Measurements from ENCODE around the gene CADPS2.

CADPS2 gene

DNA sequence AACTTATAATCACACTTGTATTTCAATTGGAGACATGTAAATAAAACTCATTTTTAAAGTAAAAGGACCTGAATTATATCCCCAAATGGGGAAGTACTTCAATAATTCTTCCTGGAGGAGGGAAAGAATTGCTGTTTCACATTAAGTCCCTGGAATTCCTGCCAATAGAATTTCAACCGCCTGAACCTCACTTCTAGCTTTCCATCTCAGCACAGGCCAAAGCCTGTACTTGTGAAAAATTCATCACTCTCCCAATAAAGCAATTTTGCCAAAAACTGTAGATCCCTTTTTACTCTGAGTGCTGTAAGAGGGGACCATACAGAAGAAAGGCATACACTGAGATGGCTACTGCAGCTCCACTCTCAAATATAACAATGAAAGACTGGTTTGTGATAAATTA lies 54.8 kb downstream of the CADPS2 start:
- Histone ChIP-seq H3K9ac (ENCODE audit: low read depth, low read length) (no peak overlapping the region), H3K36me3 (ENCODE audit: control insufficient read depth, insufficient read depth, low read length) (no peaks in the 10 kb centered on the region), H3K27me3 (ENCODE audit: control insufficient read depth, insufficient read depth, low read length) (no peaks in the 10 kb centered on the region), H3K4me3 (ENCODE audit: low read depth, low read length) (no peak overlapping the region), H3K4me1 (ENCODE audit: control insufficient read depth, insufficient read depth, low read length) (peaks cover 10% of the 10 kb centered on the region), H3K9me3 (ENCODE audit: control insufficient read depth, insufficient read depth, low read length) (no peaks in the 10 kb centered on the region), H3K27ac (ENCODE audit: low read depth, low read length) (no peak overlapping the region)

- peaks cover 10% of the 10 kb centered on the region for H3K4me1 ChIP-seq (ENCODE audit: control insufficient read depth, insufficient read depth, low read length)
- H3K9me3 ChIP-seq (ENCODE audit: control insufficient read depth, insufficient read depth, low read length): no peaks in the 10 kb centered on the region
- no peak overlapping the region for H3K9ac ChIP-seq (ENCODE audit: low read depth, low read length)
- no peak overlapping the region for H3K27ac ChIP-seq (ENCODE audit: low read depth, low read length)
- no peak overlapping the region for H3K4me3 ChIP-seq (ENCODE audit: low read depth, low read length)
- H3K27me3 ChIP-seq (ENCODE audit: control insufficient read depth, insufficient read depth, low read length): no peaks in the 10 kb centered on the region
- H3K36me3 ChIP-seq (ENCODE audit: control insufficient read depth, insufficient read depth, low read length): no peaks in the 10 kb centered on the region
These were observed 56.3 kb downstream of the CADPS2 start for GRCh38 chr7:122829962-122830361.

DNA sequence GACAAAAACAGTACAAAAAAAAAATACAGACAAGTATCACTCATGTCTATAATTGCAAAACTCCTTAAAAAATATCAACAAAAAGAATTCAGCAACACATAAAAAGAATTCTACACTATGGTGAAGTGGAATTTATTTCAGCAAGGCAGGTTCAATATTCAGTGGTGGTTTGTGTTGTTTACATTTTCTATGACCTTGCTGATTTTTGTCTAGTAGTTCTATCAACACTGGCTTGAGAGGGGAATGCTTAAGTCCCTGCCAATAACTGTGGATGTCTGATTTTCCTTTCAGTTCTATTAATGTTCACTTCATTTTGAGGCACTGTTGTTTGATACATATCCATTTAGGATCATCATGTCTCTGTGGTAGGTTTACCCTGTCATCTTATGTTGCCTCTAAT lies 58.5 kb downstream of the CADPS2 start:
- Histone ChIP-seq H3K4me1 (ENCODE audit: control insufficient read depth, insufficient read depth, low read length) (no peaks in the 10 kb centered on the region), H3K4me3 (ENCODE audit: low read depth, low read length) (no peak overlapping the region), H3K27me3 (ENCODE audit: control insufficient read depth, insufficient read depth, low read length) (no peaks in the 10 kb centered on the region), H3K27ac (ENCODE audit: low read depth, low read length) (no peak overlapping the region), H3K9me3 (ENCODE audit: control insufficient read depth, insufficient read depth, low read length) (no peaks in the 10 kb centered on the region), H3K36me3 (ENCODE audit: control insufficient read depth, insufficient read depth, low read length) (no peaks in the 10 kb centered on the region), H3K9ac (ENCODE audit: low read depth, low read length) (no peak overlapping the region)

DNA sequence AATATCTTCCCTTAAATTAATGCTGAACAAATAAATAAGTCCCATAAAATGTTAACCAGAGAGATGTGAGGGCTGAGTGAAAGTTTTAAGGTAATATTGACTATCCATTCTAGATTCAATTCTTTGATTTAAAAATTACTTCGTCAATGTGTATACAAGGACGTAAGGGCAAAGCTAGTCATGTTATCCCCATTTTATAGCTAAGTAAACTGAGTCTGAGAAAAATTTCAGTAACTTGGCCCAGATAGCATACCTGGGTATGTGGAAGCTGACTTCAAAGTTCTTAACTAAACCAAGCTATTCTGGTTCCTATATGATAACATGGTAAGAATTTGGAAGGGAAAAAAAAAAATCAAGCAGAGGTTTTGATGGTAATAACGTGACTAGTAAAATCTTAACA lies 72.4 kb downstream of the CADPS2 start:
- H3K27me3 ChIP-seq (ENCODE audit: control insufficient read depth, insufficient read depth, low read length): no peaks in the 10 kb centered on the region
- no peaks in the 10 kb centered on the region for H3K4me1 ChIP-seq (ENCODE audit: control insufficient read depth, insufficient read depth, low read length)
- H3K27ac ChIP-seq (ENCODE audit: low read depth, low read length): no peak overlapping the region
- no peaks in the 10 kb centered on the region for H3K9me3 ChIP-seq (ENCODE audit: control insufficient read depth, insufficient read depth, low read length)
- no peak overlapping the region for H3K9ac ChIP-seq (ENCODE audit: low read depth, low read length)
- no peaks in the 10 kb centered on the region for H3K36me3 ChIP-seq (ENCODE audit: control insufficient read depth, insufficient read depth, low read length)
- H3K4me3 ChIP-seq (ENCODE audit: low read depth, low read length): no peak overlapping the region

- H3K4me3 ChIP-seq (ENCODE audit: low read depth, low read length): no peak overlapping the region
- no peak overlapping the region for H3K27ac ChIP-seq (ENCODE audit: low read depth, low read length)
- H3K4me1 ChIP-seq (ENCODE audit: control insufficient read depth, insufficient read depth, low read length): peaks cover 31% of the 10 kb centered on the region
- H3K36me3 ChIP-seq (ENCODE audit: control insufficient read depth, insufficient read depth, low read length): no peaks in the 10 kb centered on the region
- no peaks in the 10 kb centered on the region for H3K27me3 ChIP-seq (ENCODE audit: control insufficient read depth, insufficient read depth, low read length)
- no peak overlapping the region for H3K9ac ChIP-seq (ENCODE audit: low read depth, low read length)
- H3K9me3 ChIP-seq (ENCODE audit: control insufficient read depth, insufficient read depth, low read length): no peaks in the 10 kb centered on the region
These were observed 82.4 kb downstream of the CADPS2 start for GRCh38 chr7:122803851-122804250.

DNA sequence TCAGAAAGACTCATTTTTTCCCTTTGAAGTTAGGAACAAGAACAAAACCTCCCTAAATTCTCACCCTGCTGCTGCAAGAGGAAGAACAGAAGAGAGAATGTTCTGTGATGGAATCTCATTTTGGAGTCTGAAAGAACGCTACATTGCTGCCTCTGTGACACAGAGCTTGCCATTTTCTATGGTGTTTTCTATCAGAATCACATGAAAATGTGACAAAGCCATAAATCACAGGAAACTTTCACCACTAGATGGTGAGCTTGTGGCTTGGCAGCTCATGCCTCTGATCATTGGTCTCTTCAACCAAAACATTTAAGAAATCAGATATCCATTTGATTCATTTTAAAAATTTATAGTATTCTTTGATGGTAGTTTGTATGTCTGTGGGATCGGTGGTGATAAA lies 82.9 kb downstream of the CADPS2 start:
- no peaks in the 10 kb centered on the region for H3K36me3 ChIP-seq (ENCODE audit: control insufficient read depth, insufficient read depth, low read length)
- peaks cover 31% of the 10 kb centered on the region for H3K4me1 ChIP-seq (ENCODE audit: control insufficient read depth, insufficient read depth, low read length)
- H3K27ac ChIP-seq (ENCODE audit: low read depth, low read length): peak overlapping the region; percentile 50
- no peaks in the 10 kb centered on the region for H3K9me3 ChIP-seq (ENCODE audit: control insufficient read depth, insufficient read depth, low read length)
- H3K27me3 ChIP-seq (ENCODE audit: control insufficient read depth, insufficient read depth, low read length): no peaks in the 10 kb centered on the region
- H3K4me3 ChIP-seq (ENCODE audit: low read depth, low read length): no peak overlapping the region
- no peak overlapping the region for H3K9ac ChIP-seq (ENCODE audit: low read depth, low read length)

DNA sequence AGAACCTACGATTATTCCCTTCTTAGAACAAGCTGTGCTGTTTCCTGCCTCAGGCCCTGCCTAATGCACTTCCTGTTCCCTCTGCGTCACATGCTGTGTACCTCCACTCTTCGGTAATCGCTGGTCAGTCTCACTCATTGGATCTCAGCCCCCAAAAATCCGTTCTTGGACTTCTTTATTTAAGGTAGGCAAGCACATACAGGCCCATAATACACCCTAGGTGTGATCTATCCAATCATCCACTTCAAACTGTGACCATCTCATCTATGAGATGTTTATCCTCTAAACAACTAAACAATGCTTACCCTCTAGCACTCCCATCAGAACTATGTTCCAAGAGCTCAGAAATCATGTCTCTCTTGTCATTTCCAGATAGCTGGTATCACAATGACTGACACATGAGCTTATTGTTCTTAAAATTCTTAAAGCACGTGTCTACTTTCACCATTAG lies 83.9 kb downstream of the CADPS2 start:
- H3K9ac ChIP-seq (ENCODE audit: low read depth, low read length): no peak overlapping the region
- no peaks in the 10 kb centered on the region for H3K36me3 ChIP-seq (ENCODE audit: control insufficient read depth, insufficient read depth, low read length)
- no peaks in the 10 kb centered on the region for H3K27me3 ChIP-seq (ENCODE audit: control insufficient read depth, insufficient read depth, low read length)
- H3K27ac ChIP-seq (ENCODE audit: low read depth, low read length): peak overlapping the region; percentile 18
- H3K4me1 ChIP-seq (ENCODE audit: control insufficient read depth, insufficient read depth, low read length): peaks cover 31% of the 10 kb centered on the region
- no peaks in the 10 kb centered on the region for H3K9me3 ChIP-seq (ENCODE audit: control insufficient read depth, insufficient read depth, low read length)
- H3K4me3 ChIP-seq (ENCODE audit: low read depth, low read length): no peak overlapping the region

DNA sequence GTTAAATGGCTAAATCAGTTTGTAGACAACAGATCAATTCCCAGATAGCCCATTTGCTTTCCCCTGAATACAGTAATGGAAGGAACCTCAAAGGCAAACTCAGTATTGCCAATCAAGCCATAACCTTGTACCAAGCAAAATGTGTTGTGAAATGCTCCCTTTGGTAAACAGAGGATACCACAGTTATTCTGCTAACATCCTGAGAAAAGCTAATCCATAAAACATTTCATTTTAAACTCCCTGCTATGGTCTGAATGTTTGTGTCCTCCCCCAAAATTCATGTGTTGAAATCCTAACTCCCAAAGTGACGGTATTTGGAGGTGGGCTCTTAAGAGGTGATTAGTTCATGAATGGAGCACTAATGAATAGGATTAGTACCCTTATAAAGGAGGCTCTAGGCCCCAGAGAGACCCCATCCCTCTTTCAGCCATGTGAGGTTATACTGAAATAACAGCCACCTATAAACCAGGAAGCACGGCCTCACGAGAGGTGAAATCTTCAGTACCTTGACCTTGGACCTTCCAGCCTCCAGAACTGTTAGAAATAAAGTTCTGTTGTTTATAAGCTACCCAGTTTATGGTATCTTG lies 94.2 kb downstream of the CADPS2 start:
- Histone ChIP-seq H3K4me1 (ENCODE audit: control insufficient read depth, insufficient read depth, low read length) (peaks cover 51% of the 10 kb centered on the region), H3K36me3 (ENCODE audit: control insufficient read depth, insufficient read depth, low read length) (no peaks in the 10 kb centered on the region), H3K9me3 (ENCODE audit: control insufficient read depth, insufficient read depth, low read length) (no peaks in the 10 kb centered on the region), H3K27ac (ENCODE audit: low read depth, low read length) (peak overlapping the region; percentile 46), H3K9ac (ENCODE audit: low read depth, low read length) (no peak overlapping the region), H3K4me3 (ENCODE audit: low read depth, low read length) (no peak overlapping the region), H3K27me3 (ENCODE audit: control insufficient read depth, insufficient read depth, low read length) (no peaks in the 10 kb centered on the region)

GRCh38 chr7:122790591-122790990 lies 95.7 kb downstream of the CADPS2 start:
- no peak overlapping the region for H3K4me3 ChIP-seq (ENCODE audit: low read depth, low read length)
- H3K4me1 ChIP-seq (ENCODE audit: control insufficient read depth, insufficient read depth, low read length): peaks cover 51% of the 10 kb centered on the region
- H3K9me3 ChIP-seq (ENCODE audit: control insufficient read depth, insufficient read depth, low read length): no peaks in the 10 kb centered on the region
- no peaks in the 10 kb centered on the region for H3K36me3 ChIP-seq (ENCODE audit: control insufficient read depth, insufficient read depth, low read length)
- H3K27ac ChIP-seq (ENCODE audit: low read depth, low read length): no peak overlapping the region
- H3K9ac ChIP-seq (ENCODE audit: low read depth, low read length): no peak overlapping the region
- no peaks in the 10 kb centered on the region for H3K27me3 ChIP-seq (ENCODE audit: control insufficient read depth, insufficient read depth, low read length)

GRCh38 chr7:122790132-122790531 lies 96.1 kb downstream of the CADPS2 start:
- no peak overlapping the region for H3K9ac ChIP-seq (ENCODE audit: low read depth, low read length)
- no peaks in the 10 kb centered on the region for H3K36me3 ChIP-seq (ENCODE audit: control insufficient read depth, insufficient read depth, low read length)

DNA sequence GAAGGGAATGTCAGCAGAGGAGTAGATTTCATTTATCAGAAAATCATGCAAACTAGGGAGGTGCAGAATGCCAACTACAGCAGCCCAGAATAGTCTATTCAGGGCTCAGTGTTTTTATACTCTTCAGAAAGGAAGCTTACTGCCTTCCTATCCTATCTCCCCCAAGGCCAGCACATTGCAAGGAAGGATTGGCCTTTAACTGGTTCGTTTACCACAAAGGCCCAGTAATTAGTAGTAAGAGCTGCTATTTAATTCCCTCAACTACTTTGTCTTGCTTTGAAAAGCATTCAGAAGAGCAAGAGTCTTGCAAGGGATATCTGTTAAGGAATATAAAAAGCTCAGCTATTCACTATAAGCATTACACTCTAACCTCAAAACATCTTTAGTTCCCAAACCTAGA lies 97.1 kb downstream of the CADPS2 start:
- H3K36me3 ChIP-seq (ENCODE audit: control insufficient read depth, insufficient read depth, low read length): no peaks in the 10 kb centered on the region
- no peaks in the 10 kb centered on the region for H3K9me3 ChIP-seq (ENCODE audit: control insufficient read depth, insufficient read depth, low read length)
- H3K4me1 ChIP-seq (ENCODE audit: control insufficient read depth, insufficient read depth, low read length): peaks cover 51% of the 10 kb centered on the region
- no peak overlapping the region for H3K4me3 ChIP-seq (ENCODE audit: low read depth, low read length)
- H3K27me3 ChIP-seq (ENCODE audit: control insufficient read depth, insufficient read depth, low read length): no peaks in the 10 kb centered on the region
- H3K27ac ChIP-seq (ENCODE audit: low read depth, low read length): no peak overlapping the region
- H3K9ac ChIP-seq (ENCODE audit: low read depth, low read length): no peak overlapping the region

More at GRCh38 chr7:122790132-122790531, 96.1 kb downstream of the CADPS2 start:
- Histone ChIP-seq H3K9me3 (ENCODE audit: control insufficient read depth, insufficient read depth, low read length) (no peaks in the 10 kb centered on the region), H3K4me1 (ENCODE audit: control insufficient read depth, insufficient read depth, low read length) (peaks cover 51% of the 10 kb centered on the region), H3K27me3 (ENCODE audit: control insufficient read depth, insufficient read depth, low read length) (no peaks in the 10 kb centered on the region), H3K4me3 (ENCODE audit: low read depth, low read length) (no peak overlapping the region), H3K27ac (ENCODE audit: low read depth, low read length) (no peak overlapping the region)

Data from HUES48 (cell line).